GM21528 (cell line): ENCODE results near the gene SH3TC1.

ENCODE experiments used
- ATAC-seq: cut with Tn5 transposase; IDR thresholded peaks from one replicate; pipeline ENCODE4 v1.9.1; 2021; ENCODE audit warnings: mild to moderate bottlenecking, moderate library complexity; ENCODE audit not compliant: unreplicated experiment, low FRiP score

The SH3TC1 gene

DNA sequence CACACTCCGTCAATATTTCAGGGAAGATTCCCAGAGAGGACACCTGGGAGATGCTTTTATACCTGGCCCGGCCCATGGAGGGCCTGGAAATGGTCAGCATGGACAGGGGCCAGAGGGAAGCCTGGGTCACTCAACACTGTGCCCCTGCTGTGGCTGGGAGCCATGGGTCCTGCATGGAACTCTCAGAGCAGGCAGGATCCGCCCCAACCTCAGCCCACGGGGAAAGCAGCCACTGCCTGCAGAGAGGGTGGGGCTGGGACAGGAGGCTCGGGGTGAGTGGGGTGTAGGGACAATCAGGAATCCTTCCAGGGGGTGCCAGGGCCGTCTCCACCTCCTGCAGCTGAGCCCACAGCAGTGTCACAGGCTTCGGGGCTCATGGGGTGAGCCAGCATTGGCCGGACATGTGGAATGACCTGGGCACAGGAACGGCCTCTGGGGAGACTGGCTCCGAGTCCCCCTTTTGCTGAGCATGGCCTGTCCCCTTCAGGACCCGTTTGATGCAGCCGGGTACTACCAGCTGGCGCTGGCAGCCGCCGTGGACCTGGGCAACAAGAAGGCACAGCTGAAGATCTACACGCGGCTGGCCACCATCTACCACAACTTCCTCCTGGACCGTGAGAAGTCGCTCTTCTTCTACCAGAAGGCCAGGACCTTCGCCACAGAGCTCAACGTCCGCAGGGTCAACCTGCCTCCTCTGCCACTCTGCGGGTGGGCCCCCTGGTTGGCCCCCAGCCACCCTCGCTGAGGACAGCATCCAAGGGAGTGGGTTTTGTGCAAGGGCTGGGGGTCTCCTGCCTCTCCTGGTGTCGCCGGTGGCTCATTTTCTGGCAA, 41.3 kb downstream of the SH3TC1 start:
- ATAC-seq = no peak

DNA sequence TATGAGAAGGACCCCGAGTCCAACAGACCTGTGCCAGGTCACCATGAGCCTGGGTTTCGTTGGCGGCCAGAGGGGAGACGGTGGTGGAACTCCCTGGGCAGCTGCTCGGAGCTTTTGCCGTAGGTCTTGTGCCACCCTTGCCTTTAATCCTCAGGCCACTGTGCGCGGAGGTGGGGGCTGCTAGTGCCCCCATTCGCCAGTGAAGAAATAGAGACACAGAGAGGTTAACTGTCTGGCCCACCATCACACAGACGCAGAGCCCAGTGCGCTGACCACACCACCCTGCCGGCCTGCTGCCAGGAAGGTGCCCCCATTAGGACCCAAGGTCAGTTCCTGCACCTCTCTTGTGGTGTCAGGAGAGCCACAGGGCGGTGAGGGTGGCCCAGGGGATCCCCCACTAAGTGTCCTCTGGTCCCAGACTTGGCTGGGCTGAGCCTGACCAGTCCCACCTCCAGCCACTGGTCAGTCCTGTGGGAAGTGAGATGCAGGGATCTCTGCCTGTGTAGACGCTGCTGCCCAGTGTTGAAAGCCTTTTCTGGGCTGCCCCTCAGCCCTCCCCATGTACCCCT, 42.2 kb downstream of the SH3TC1 start:
- ATAC-seq = no peak

DNA sequence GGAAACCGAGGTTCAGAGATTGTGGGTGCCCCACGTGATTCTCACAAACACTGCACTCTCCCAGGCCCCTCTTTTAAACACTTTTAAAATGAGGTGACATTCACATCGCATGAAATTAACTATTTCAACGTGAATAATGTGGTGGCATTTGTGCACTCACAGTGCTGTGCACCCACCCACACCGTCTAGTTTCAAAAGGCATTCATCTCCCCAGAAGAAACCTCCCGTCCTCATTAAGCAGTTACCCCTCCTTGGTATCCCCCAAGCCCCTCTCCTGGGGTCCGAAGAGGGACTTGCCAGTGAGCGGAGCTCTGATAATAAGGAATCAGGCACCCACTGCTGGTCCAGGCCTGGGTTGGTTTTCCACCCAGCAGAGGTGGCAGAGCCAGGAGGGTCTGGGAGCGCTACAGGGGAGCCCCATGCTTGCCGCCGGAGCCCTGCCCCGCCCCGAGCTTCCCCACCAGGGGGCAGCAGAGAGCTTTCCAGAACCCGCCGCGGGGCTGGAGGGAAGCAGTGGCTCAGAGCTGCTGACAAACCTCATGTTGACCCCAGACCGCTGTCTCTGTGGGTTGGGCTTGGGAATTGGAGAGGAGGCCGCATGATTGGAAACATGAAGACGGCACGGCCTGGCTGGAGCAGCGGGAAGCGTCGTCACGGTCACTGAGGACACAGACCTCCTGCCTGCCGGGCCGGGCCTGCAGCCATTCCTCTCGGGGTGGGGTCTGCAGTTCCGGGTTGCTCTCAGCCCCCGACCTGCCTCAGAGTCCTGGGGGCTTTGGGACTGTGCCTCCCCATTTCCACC, 43.0 kb downstream of the SH3TC1 start:
- peak; percentile 64 for ATAC-seq

DNA sequence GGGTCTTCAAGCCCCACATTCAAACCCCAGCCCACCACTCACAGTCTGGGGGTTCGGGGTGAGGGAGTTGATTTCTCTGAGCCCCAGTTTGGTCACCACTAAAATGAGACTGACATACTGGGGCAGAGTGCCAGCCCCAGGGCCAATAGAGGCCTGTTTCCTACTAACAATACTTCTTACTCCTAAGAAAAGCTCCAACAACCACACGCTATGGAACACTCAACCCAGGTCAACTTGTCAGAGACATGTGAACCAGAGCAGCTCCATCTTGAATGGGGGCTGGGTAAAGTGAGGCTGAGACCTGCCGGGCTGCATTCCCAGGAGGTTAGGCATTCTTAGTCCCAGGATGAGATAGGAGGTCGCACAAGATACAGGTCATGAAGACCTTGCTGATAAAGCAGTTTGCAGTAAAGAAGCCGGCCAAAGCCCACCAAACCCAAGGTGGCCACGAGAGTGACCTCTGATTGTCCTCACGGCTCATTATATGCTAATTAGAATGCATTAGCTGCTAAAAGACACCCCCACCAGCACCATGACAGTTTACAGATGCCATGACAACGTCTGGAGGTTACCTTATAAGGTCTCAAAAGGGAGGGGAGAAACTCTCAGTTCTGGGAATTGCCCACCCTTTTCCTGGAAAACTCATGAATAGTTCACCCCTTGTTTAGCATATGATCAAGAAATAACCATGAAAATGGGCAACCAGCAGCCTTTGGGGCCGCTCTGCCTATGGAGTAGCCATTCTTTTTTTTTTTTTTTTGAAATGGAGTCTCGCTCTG, 43.9 kb downstream of the SH3TC1 start:
- ATAC-seq = no peak

DNA sequence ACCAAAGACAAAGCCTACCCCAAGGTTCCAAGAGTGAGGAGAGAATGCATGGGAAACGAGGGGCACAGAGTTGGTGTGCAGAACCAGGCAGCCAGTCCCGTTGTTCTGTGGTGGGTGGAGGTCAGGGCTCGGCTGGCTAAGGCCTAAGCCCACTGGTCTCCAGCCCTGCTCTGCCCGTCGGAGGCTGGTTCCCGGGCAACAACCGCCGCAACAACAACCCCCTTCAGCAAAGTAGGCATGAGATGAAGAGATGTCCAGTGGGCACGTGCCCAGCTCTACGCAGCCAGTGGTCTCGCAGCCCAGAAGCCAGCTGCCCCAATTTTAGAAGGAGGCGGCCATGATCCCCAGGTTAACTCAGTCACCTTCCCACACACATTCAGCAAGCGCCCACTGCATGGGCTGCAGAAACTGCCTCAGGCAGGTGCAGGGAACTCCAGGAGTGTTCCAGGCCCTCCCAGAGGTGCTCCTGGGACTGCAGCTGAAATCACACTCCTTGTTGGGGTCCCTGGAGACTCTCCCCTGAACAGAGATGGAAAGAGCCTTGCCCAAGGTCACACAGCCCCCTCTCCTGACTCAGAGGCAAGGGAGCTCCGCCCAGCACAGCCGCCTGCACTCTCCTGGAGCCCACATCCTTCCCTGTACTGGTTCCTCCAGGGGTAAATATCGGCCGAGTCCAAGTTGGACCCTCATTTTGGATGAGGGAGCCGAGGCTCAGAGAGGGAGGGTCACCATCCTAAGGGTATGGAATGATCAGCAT, 45.1 kb downstream of the SH3TC1 start:
- ATAC-seq = no peak

DNA sequence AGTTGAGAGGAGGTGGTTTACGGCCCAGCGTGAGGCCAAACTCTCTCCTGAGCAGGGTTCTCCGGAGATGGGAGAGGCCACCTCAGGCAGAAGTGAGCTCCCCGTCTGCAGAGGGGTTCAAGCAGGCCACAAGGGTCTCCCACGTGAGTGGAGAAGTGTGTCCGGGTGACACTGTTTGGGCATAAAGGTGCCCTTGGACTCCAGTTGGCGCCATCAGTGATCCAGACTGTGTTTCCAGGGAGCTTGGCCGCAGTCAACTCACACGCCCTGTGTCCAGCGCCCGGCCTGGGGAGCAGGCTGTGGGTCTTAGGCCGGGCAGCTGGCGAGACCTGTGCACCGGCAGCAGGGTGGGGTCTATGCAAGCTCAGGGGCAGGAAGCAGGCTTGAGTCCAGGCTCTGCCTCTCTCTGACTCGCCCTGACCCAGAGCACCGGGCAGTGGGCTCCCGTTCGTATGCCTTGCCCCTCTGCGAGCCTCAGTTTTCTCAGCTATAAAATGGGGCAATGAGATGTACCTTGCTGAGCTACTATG, 45.9 kb downstream of the SH3TC1 start:
- ATAC-seq = no peak

DNA sequence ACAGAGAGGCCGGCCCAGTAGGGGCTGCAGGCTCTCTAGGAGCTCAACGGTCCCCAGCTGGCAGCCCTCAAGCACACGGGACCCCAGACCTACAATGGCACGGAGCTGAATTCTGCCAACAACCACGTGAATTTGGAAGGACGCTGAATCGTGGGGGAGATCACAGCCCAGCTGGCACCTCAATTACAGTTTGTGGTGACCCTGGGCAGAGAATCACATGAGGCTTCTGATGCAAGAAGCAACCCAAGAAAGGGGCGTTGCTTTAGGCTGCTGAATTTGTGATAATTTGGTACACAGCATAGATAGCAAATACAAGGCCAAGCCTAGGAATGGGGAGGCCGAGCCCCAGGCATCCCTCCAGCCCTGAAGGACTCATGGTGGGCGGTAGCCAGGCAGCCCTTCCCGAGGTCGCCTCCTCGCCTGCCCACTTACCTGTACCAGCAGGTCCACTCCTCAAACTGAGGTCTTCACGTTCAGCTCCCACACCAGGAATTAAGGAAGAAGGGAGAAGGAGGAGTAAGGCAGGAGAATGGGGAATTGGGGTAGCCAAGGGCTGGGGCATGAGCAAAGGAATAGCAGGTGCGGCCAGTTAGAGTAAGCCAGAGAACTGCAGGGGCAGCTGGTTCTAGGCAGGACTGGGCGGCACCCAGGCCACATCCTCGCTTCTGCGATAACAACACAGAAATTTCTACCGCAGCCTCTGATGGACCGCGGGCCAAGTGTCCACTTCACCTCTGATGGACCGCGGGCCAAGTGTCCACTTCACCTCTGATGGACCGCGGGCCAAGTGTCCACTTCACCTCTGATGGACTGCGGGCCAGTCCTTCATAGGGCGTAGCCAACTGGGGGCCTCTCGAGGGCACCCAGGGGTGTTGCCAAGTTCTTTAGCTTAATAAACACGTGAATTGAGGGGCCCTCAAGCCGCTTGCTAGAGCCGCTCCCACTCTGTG, 47.1 kb downstream of the SH3TC1 start:
- ATAC-seq = no peak

DNA sequence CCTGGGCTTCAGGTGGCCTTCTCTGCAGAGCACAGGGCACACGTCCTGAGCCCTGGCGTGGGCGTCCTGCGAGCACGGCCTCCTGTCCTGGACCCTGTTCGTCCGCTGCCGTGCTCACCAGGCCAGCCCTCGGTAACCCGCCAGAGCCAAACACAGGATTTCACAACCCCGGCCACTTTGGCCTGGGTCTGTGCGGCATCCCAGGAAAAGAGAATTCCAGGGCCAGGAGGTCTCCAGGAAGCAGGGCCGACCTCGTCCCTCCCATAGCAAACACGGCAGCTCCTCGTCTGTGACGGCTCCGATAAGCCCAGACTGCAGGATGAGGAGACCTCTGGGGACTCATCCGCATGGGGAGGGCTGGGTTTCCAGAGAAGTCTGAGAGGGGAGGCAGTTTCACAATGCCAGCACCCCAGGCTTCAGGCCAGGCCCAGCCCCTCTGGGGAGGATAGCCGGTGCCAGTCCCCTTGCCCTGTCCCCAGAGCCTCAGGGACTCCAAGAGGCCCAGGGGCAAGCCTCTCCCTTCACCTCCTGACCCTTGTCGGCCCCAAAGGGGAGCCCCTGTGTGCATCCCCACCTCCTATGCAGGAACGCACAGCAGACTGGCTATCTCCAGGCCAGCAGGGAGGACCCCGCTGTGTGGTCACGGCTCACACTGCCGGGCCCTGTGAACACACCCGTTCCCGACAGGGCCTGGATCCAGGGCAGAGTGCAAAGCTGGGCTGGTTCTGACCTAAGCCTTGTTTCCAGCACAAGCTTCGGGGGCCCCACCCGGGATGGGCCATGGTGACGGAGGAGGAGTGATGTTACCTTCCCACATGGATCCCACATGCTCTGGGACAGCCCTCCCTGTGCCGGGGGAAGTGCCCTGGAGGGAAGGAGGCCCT, 48.2 kb downstream of the SH3TC1 start:
- ATAC-seq = no peak

DNA sequence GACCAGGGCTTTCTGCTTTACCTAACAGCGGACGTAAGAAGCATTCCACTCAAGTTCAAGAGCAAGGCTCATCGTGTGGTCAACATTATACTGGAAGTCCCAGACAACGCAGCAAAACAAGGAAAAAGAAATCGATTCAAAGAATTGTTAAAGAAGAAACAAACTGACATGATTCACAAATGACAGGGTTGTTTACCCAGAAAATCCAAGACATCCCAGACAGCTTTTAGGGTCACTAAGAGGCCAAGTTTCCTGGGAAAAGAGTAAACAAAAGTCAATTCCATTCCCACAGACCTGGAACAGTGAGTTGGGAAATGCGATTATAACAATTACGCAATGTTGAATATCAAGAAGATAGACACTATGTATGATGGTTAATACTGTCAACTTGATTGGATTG, 49.0 kb downstream of the SH3TC1 start:
- ATAC-seq = no peak

DNA sequence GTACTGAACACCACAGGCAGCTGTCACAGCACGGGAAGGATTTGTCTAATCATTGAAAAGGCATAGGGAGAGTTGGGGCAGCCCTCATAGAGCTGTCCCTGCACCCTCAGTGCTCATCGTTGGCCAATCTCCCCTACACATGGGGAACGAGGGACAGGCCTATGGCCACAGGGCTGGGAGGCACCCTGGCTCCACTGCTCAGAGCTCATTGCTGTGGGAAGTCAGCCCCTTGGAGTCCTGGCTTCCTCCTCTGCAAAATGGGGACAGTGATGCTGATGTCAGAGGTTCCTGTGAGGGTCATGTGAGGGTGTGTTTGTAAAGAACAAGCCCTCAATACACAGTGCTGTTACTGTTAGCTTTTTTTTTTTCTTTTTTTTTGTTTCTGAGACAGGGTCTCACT, 51.1 kb downstream of the SH3TC1 start:
- no peak for ATAC-seq

DNA sequence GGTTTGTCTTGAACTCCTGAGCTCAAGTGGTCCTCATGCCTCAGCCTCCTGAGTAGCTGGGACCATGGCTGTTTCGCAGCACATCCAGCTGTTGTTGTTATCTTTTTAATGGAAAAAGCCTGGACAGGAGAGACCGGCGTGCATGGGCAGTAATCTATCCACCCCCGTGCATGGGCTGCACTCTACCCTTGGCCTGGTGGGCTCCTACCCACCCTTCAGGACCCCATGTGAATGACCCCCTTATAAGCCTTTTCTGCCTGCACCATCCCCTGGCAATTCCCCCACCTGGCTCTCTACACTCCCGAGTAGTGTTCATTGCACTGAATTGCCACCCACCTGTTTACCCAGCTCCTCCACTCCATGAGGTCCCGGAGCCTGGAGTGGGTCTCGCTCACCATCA, 51.5 kb downstream of the SH3TC1 start:
- no peak for ATAC-seq

DNA sequence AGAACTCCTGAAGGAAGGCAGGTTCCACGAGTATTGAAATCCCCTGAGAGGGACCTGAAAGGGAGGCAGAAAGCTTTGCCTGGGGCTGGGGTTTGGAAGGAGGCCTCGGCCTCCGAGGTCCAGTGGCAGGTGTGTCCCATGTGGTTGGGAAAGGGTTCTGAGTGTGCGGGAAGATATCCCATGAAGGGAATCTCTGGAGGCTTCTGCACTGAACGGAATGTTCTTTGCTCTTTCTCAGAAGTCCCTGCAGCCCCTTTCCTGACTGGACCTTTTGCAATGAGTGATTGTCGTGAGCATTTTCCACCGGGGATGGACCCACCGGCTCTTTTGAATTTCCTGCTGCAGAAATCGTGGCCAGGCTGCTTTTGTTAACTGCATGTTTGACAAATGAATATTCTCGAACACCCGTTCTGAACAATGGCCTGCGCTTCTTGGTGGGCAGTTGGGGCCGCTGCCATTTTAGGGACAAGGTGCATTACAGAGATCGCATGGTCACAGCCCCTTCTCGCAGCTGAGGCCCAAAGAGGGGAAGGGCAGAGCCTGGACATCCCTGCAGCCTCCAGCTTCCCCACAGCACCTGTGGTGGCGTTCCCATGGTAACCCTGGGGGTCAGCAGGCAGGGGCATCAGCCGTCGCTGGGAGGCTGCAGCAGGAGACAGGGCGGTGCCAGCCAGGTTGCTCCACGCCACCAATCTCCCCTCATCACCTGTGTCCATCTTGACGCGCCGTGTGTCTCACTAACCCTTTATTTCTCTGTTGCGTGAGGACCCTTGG, 52.2 kb downstream of the SH3TC1 start:
- ATAC-seq = no peak

DNA sequence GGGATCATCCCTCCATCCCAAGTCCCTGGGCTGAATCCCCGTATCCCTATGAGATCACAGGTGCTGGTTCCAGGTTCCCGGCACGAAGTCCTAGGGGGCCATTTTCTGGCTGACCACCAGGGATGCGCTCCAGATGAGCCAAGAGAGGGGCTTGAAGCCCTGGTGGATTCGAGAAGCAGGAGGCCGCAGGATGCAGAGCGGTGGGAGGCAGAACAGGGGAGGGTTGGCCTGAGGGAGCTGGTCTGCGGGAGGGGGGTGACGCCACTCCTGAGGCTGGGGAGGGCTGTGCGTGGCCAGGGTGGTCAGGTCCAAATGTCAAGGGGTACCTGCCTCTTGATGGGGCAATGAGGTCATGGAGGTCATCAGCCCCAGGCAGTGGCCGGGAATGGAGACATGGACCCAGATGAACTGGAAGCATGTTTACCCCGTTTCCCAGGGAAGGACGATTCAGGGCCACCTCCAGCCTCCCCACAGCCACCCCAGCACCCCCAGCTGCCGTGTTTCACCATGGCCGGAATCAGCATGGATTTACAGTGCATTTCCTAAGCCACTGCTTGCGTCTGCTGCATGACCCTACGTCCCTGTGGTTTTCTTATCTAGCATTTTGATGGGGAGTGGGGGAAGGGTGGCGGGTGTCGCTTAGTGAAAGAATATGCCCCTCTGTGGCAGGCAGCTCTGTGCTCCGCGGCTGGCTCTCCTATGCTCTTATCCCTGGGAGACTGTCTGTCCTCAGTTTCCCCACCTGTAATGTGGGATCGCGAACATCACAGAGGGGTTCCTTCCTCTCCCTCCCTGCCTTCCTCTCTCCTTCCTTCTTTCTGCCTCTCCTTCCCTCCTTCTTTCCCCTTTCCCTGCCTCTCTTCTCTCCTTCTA, 53.4 kb downstream of the SH3TC1 start:
- ATAC-seq = no peak

DNA sequence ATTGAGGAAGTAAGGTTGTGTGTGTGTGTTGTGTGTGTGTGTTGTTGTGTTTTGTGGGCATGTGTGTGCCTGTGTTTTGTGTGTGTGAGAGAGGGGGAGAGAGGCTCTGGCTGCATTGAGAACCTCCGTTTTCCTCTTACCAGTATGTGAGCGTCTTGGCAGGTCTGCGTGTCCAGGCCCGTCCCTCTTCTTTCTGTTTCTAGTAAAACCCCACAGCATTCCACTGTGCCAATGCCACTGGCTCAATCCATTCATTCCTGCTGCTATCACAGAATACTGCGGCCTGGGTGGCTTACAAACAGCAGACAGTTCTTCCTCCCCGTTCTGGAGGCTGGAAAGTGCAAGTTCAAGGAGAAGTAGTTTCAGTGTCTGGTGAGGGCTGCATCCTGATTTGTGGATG, 55.0 kb downstream of the SH3TC1 start:
- ATAC-seq = no peak

DNA sequence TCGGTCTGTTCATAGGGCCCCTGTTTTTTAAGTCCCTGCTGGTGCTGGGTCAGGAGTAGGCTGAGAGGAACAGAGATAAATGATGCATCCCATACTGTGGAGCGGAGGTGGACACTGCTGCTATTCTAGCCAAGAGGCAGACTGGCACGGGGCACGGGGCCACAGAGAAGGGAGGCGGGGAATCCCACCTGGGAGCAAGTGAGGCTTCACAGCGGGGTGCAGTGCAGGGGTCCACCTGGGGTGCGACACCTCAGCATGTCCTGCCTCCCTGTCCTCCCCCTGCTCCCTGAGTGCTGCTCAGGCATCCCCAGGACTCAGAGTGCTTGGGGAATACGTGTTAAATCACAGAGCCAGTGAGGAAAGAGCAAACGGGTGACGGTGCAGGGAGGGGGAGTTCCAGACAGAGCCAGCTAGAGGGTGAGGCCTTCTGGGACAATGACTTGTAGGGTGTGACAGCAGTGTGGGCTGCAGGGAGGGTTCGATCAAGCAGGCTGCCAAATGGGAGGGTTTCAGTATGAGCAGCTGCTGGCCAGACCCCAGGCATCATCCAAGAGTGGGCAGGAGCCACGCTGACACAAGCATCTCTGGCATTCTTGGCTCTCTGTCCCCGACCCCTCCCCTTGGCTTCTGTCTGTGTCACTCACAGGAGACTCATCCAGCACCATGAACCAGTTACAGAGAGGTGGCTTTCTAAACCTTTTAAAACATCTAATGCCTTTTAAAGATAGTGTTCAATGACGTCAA, 56.8 kb downstream of the SH3TC1 start:
- no peak for ATAC-seq
